C4-2B (cell line): ENCODE results near the gene MID1.

Source experiments
- CTCF ChIP-seq: fragments of 450-650 bp; conservative IDR thresholded peaks from 2 replicates; pipeline ENCODE4 v1.5.1; 2017; ENCODE audit warnings: mild to moderate bottlenecking
- ZFX ChIP-seq: fragments of 450-650 bp; IDR thresholded peaks from 2 replicates; pipeline ENCODE4 v1.6.1; 2017

- TF ChIP-seq CTCF: no peak
- no peak for TF ChIP-seq ZFX
These were observed 41.0 kb downstream of the MID1 start for GRCh38 chrX:10579112-10580011.
